Measurements from ENCODE around the gene EXOC4.

EXOC4 gene

DNA sequence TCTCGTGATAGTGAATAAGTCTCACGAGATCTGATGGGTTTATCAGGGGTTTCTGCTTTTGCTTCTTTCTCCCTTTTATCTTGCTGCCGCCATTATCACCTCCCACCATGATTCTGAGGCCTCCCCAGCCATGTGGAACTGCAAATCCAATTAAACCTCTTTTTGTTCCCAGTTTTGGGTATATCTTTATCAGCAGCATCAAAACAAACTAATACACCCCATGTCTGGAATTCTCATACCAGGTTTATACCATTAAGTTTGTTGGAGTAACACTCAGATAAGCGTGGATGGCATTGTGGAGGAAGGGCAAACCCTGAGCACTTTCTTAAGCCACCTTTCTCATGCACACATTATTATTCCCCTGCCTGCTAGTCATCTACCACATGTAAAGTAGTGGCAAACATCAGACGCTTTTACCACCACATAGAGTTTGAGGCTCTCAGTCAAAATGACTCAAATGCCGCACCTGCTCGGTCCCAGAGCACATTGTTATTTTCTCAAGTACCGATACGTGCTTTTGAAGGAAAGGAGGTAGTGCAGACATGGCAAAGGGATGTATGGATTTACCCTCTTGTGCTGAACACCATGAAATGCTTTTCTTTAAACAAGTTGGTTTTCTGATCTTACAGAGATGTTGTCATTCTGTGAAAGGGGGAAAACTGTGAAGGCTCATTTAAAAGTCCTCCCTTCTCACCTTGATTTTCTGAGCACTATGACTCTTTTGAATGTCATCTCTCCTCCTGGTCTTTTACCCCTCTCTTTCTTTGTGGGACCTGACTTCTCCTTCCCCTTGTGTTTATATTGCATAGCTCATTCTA lies 429.7 kb downstream of the EXOC4 start:
- no peak overlapping the region for H2BK15ac ChIP-seq (replicated peaks; ENCODE audit: low read depth)
- no peak overlapping the region for H3K4me3 ChIP-seq (ENCODE audit: low read length)
- no peak overlapping the region for H4K8ac ChIP-seq (ENCODE audit: low read depth, low read length)
- H3K4me1 ChIP-seq (ENCODE audit: control insufficient read depth, low read depth, low read length), result peaks cover 3% of the 10 kb centered on the region
- H3K27ac ChIP-seq (ENCODE audit: low read depth, low read length), result peak overlapping the region; percentile 81
- H3K9ac ChIP-seq (ENCODE audit: low read length), result peak overlapping the region; percentile 35
- H3K18ac ChIP-seq (ENCODE audit: low read length), result peak overlapping the region; percentile 44
- no peaks in the 10 kb centered on the region for H3K27me3 ChIP-seq (ENCODE audit: insufficient read depth, low read length, poor library complexity)
- H3K79me2 ChIP-seq (ENCODE audit: control insufficient read depth, insufficient read depth, low read length), result no peaks in the 10 kb centered on the region
- no peak overlapping the region for H2BK120ac ChIP-seq (ENCODE audit: low read depth, low read length)
- H3K56ac ChIP-seq (ENCODE audit: low read length), result peak overlapping the region; percentile 79
- H2AK5ac ChIP-seq (ENCODE audit: low read length), result peak overlapping the region; percentile 75
- H3K23ac ChIP-seq (ENCODE audit: low read length), result peak overlapping the region; percentile 29
- WGBS (ENCODE audit: extremely low coverage, insufficient coverage, low lambda C conversion rate), result no CpG with 5 or more reads among the region's 9 CpGs
- peak overlapping the region; percentile 72 for H4K5ac ChIP-seq (ENCODE audit: low read length)
- peak; percentile 68 for DNase-seq
- no peak overlapping the region for H3K4ac ChIP-seq (ENCODE audit: low read depth, low read length)
- H3K4me2 ChIP-seq (ENCODE audit: low read length), result peak overlapping the region; percentile 43
- H3K36me3 ChIP-seq (ENCODE audit: control insufficient read depth, insufficient read depth, low read length), result no peaks in the 10 kb centered on the region
- no peaks in the 10 kb centered on the region for H3K79me1 ChIP-seq (ENCODE audit: low read length)
- H2BK5ac ChIP-seq (ENCODE audit: low read length), result peak overlapping the region; percentile 97

DNA sequence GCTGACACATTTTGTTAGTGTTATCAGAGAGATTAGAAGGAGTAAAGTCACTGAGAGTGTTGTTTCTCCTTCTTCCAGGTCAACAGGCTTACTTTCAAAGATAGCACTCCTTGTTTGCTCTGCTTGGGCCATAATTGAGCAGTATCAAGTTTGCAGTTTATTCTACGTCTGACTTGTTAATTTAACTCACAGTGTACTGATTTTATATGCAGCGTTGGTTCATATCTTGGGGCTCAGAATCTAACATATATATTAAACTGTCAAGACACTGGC lies 430.2 kb downstream of the EXOC4 start:
- Histone ChIP-seq H2AK5ac (ENCODE audit: low read length) (no peak overlapping the region), H3K18ac (ENCODE audit: low read length) (no peak overlapping the region), H3K9ac (ENCODE audit: low read length) (no peak overlapping the region), H3K79me2 (ENCODE audit: control insufficient read depth, insufficient read depth, low read length) (no peaks in the 10 kb centered on the region), H3K4me3 (ENCODE audit: low read length) (no peak overlapping the region), H3K27ac (ENCODE audit: low read depth, low read length) (no peak overlapping the region), H3K23ac (ENCODE audit: low read length) (no peak overlapping the region), H3K36me3 (ENCODE audit: control insufficient read depth, insufficient read depth, low read length) (no peaks in the 10 kb centered on the region), H4K8ac (ENCODE audit: low read depth, low read length) (no peak overlapping the region), H3K4me1 (ENCODE audit: control insufficient read depth, low read depth, low read length) (peaks cover 3% of the 10 kb centered on the region), H3K79me1 (ENCODE audit: low read length) (no peaks in the 10 kb centered on the region), H4K5ac (ENCODE audit: low read length) (no peak overlapping the region), H3K56ac (ENCODE audit: low read length) (no peak overlapping the region), H3K4me2 (ENCODE audit: low read length) (no peak overlapping the region), H2BK15ac (replicated peaks; ENCODE audit: low read depth) (no peak overlapping the region), H2BK120ac (ENCODE audit: low read depth, low read length) (no peak overlapping the region), H2BK5ac (ENCODE audit: low read length) (no peak overlapping the region), H3K4ac (ENCODE audit: low read depth, low read length) (no peak overlapping the region), H3K27me3 (ENCODE audit: insufficient read depth, low read length, poor library complexity) (no peaks in the 10 kb centered on the region)
- no CpG with 5 or more reads among the region's 2 CpGs for WGBS (ENCODE audit: extremely low coverage, insufficient coverage, low lambda C conversion rate)
- peak; percentile 88 for DNase-seq

DNA sequence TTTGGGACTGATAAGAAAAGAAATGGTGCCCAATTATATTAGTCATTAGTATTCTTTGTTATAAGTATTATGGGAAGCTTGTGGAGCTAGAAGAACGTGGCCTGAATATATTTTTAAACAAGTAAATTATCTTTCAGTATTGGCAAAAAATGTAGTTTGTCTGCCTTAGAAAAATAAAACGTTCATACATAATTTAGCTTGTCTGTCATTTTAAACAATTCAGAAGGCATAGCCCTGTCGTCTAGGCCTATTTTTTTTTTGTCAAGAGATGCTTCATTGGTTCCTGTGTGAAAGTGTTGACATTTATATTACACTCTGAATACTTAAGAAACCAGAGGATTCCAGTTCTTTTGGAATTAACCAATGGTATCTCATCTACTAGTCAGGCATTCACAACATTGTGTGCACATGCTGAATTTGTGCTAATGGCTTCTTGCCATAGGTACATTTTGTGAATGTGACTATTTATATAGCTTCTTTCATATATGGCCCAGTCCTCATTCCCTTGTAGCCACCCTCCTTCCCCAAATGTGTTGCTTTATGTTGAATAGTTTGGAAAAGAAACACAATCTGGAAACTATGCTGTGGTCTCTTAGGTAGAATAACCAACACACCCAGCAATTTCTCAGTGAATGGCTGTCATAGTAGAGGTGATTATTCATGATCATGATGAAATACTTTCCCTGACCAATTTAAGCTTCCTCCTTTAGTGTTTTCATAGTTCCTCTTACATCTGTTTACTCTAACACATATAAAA lies 435.8 kb downstream of the EXOC4 start:
- no peak overlapping the region for H2AK5ac ChIP-seq (ENCODE audit: low read length)
- no peak overlapping the region for H4K5ac ChIP-seq (ENCODE audit: low read length)
- no peaks in the 10 kb centered on the region for H3K4me1 ChIP-seq (ENCODE audit: control insufficient read depth, low read depth, low read length)
- no peaks in the 10 kb centered on the region for H3K36me3 ChIP-seq (ENCODE audit: control insufficient read depth, insufficient read depth, low read length)
- no peak overlapping the region for H2BK5ac ChIP-seq (ENCODE audit: low read length)
- no peak overlapping the region for H3K4me3 ChIP-seq (ENCODE audit: low read length)
- H3K23ac ChIP-seq (ENCODE audit: low read length), result no peak overlapping the region
- H3K4me2 ChIP-seq (ENCODE audit: low read length), result no peak overlapping the region
- DNase-seq, result no peak
- no peak overlapping the region for H2BK120ac ChIP-seq (ENCODE audit: low read depth, low read length)
- no CpG with 5 or more reads among the region's 3 CpGs for WGBS (ENCODE audit: extremely low coverage, insufficient coverage, low lambda C conversion rate)
- H3K27ac ChIP-seq (ENCODE audit: low read depth, low read length), result no peak overlapping the region
- H3K79me1 ChIP-seq (ENCODE audit: low read length), result no peaks in the 10 kb centered on the region
- H3K18ac ChIP-seq (ENCODE audit: low read length), result no peak overlapping the region
- H3K4ac ChIP-seq (ENCODE audit: low read depth, low read length), result no peak overlapping the region
- no peaks in the 10 kb centered on the region for H3K79me2 ChIP-seq (ENCODE audit: control insufficient read depth, insufficient read depth, low read length)
- H4K8ac ChIP-seq (ENCODE audit: low read depth, low read length), result no peak overlapping the region
- H3K27me3 ChIP-seq (ENCODE audit: insufficient read depth, low read length, poor library complexity), result no peaks in the 10 kb centered on the region
- no peak overlapping the region for H3K9ac ChIP-seq (ENCODE audit: low read length)
- H3K56ac ChIP-seq (ENCODE audit: low read length), result no peak overlapping the region
- no peak overlapping the region for H2BK15ac ChIP-seq (replicated peaks; ENCODE audit: low read depth)

DNA sequence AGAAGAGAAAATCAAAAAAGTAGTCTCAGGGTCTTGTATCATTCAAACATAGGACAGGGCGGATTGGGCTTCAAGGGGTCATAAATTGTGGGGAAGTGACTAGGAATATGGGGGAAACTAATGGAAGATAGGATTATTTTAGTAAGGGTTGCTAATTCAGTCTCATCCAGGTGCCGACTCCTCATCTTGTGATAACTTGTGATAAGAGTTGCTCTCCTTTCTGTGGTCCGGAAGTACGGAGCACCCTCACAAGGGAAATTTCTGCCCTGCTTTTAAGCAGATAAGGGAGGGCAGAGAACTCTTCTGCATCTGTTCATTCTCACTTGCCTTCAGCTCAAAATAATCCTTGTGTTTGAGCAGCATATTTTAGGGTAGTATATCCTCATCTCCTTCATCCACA lies 437.9 kb downstream of the EXOC4 start:
- Histone ChIP-seq H3K23ac (ENCODE audit: low read length) (no peak overlapping the region), H4K5ac (ENCODE audit: low read length) (no peak overlapping the region), H3K4me3 (ENCODE audit: low read length) (no peak overlapping the region), H3K79me1 (ENCODE audit: low read length) (no peaks in the 10 kb centered on the region), H3K4me1 (ENCODE audit: control insufficient read depth, low read depth, low read length) (no peaks in the 10 kb centered on the region), H4K8ac (ENCODE audit: low read depth, low read length) (no peak overlapping the region), H2AK5ac (ENCODE audit: low read length) (no peak overlapping the region), H2BK120ac (ENCODE audit: low read depth, low read length) (no peak overlapping the region), H3K9ac (ENCODE audit: low read length) (no peak overlapping the region), H2BK5ac (ENCODE audit: low read length) (no peak overlapping the region), H3K36me3 (ENCODE audit: control insufficient read depth, insufficient read depth, low read length) (no peaks in the 10 kb centered on the region), H3K27ac (ENCODE audit: low read depth, low read length) (no peak overlapping the region), H3K4me2 (ENCODE audit: low read length) (no peak overlapping the region), H3K4ac (ENCODE audit: low read depth, low read length) (no peak overlapping the region), H3K27me3 (ENCODE audit: insufficient read depth, low read length, poor library complexity) (no peaks in the 10 kb centered on the region), H3K79me2 (ENCODE audit: control insufficient read depth, insufficient read depth, low read length) (no peaks in the 10 kb centered on the region), H2BK15ac (replicated peaks; ENCODE audit: low read depth) (no peak overlapping the region), H3K18ac (ENCODE audit: low read length) (no peak overlapping the region), H3K56ac (ENCODE audit: low read length) (no peak overlapping the region)
- WGBS (ENCODE audit: extremely low coverage, insufficient coverage, low lambda C conversion rate), result no CpG with 5 or more reads among the region's 4 CpGs
- no peak for DNase-seq

DNA sequence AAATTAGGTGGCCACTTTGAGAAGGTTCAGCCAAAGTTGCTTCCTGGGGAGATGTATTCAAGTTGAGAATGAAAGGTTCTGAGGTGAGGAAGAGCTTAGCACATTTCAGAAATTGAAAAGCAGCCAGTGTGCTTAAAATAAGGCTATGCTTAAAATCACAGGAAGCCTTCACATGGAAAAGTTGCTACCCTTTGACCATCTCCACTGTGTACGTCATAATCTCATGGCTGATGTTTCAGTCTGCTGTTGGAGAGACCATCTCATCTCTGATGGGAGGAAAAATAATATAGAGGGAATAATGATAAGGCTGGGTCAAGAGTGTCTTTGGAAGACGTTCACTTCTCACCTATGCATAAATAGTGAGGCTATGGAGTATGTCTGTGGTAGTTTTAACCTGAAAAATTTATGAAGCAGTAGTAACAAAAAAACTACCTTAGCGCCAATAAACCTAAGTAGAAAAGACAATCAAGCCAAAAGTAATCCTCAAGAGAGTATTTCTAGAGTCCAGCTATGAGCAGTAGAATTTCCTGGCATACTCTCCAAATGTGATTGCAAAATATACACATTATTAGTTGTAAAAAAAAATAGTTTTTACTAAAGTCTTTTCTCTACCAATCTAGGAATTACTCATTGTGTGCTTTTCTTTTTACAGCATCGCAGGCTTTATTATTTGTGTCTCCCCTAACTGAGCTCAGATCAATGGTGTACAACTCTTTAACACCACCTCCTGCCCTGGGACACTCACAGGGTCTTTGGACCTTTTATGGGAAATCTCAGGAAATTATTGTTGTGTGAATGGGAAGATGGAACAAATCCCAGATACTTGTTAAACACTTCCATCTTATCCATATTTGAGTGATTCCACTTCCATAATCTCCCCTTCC lies 439.1 kb downstream of the EXOC4 start:
- no peaks in the 10 kb centered on the region for H3K4me1 ChIP-seq (ENCODE audit: control insufficient read depth, low read depth, low read length)
- H3K27me3 ChIP-seq (ENCODE audit: insufficient read depth, low read length, poor library complexity), result no peaks in the 10 kb centered on the region
- no peak overlapping the region for H2BK15ac ChIP-seq (replicated peaks; ENCODE audit: low read depth)
- H3K79me1 ChIP-seq (ENCODE audit: low read length), result no peaks in the 10 kb centered on the region
- H3K27ac ChIP-seq (ENCODE audit: low read depth, low read length), result no peak overlapping the region
- no peak overlapping the region for H3K4me2 ChIP-seq (ENCODE audit: low read length)
- H4K5ac ChIP-seq (ENCODE audit: low read length), result no peak overlapping the region
- H2BK5ac ChIP-seq (ENCODE audit: low read length), result no peak overlapping the region
- DNase-seq, result no peak
- H3K36me3 ChIP-seq (ENCODE audit: control insufficient read depth, insufficient read depth, low read length), result no peaks in the 10 kb centered on the region
- H3K9ac ChIP-seq (ENCODE audit: low read length), result no peak overlapping the region
- no peak overlapping the region for H3K4me3 ChIP-seq (ENCODE audit: low read length)
- no peak overlapping the region for H3K4ac ChIP-seq (ENCODE audit: low read depth, low read length)
- H4K8ac ChIP-seq (ENCODE audit: low read depth, low read length), result no peak overlapping the region
- no peaks in the 10 kb centered on the region for H3K79me2 ChIP-seq (ENCODE audit: control insufficient read depth, insufficient read depth, low read length)
- no peak overlapping the region for H3K18ac ChIP-seq (ENCODE audit: low read length)
- H2BK120ac ChIP-seq (ENCODE audit: low read depth, low read length), result no peak overlapping the region
- WGBS (ENCODE audit: extremely low coverage, insufficient coverage, low lambda C conversion rate), result no CpG with 5 or more reads among the region's 4 CpGs
- no peak overlapping the region for H3K23ac ChIP-seq (ENCODE audit: low read length)
- no peak overlapping the region for H2AK5ac ChIP-seq (ENCODE audit: low read length)
- no peak overlapping the region for H3K56ac ChIP-seq (ENCODE audit: low read length)
